H1 (cell line): ENCODE measurements around the gene USP49.

Experiments used
- CTCF ChIP-seq, 3 experiments: IDR thresholded peaks; 1 replicate in 2 of 3; 2 replicates in 1 of 3; pipeline versions ENCODE4 v1.5.1 to v1.6.1; 2011; ENCODE audit warnings: low read length in 3 of 3, mild to moderate bottlenecking in 3 of 3, inconsistent platforms in 2 of 3, low read depth in 1 of 3, moderate library complexity in 1 of 3; ENCODE audit not compliant: insufficient read depth in 1 of 3; ENCODE audit errors: control extremely low read depth in 1 of 3
- EP300 ChIP-seq, 2 experiments: IDR thresholded peaks; 1 replicate in 1 of 2; 2 replicates in 1 of 2; pipeline ENCODE4 v1.6.1; 2011 to 2012; ENCODE audit warnings: low read depth in 2 of 2, low read length in 2 of 2, mild to moderate bottlenecking in 2 of 2, borderline replicate concordance in 1 of 2, inconsistent platforms in 1 of 2, moderate library complexity in 1 of 2
- GABPA ChIP-seq: IDR thresholded peaks from 2 replicates; pipeline ENCODE4 v1.6.1; 2011; ENCODE audit warnings: mild to moderate bottlenecking, low read length, moderate library complexity, borderline replicate concordance; ENCODE audit not compliant: insufficient read depth
- NRF1 ChIP-seq: IDR thresholded peaks from 2 replicates; pipeline ENCODE4 v1.6.1; 2011; ENCODE audit warnings: mild to moderate bottlenecking, low read depth, low read length, improper control_type of control experiment
- POLR2A ChIP-seq, 2 experiments: IDR thresholded peaks; 1 replicate in 1 of 2; 2 replicates in 1 of 2; pipeline ENCODE4 v1.6.1; 2011; ENCODE audit warnings: low read depth in 2 of 2, low read length in 2 of 2, mild to moderate bottlenecking in 2 of 2; ENCODE audit errors: control extremely low read depth in 1 of 2
- POLR2AphosphoS5 ChIP-seq: IDR thresholded peaks from 2 replicates; pipeline ENCODE4 v1.6.1; 2011; ENCODE audit warnings: low read depth, low read length
- RAD21 ChIP-seq, 2 experiments: IDR thresholded peaks in 1 of 2; conservative IDR thresholded peaks in 1 of 2; 2 replicates each; pipeline ENCODE4 v1.6.1; 2011; ENCODE audit warnings: low read depth in 2 of 2, low read length in 2 of 2, improper control_type of control experiment in 1 of 2, inconsistent platforms in 1 of 2, mild to moderate bottlenecking in 1 of 2, moderate library complexity in 1 of 2
- SUZ12 ChIP-seq: fragments of 200-600 bp; sonication (generic); IDR thresholded peaks from 2 replicates; pipeline ENCODE4 v1.6.1; 2012; ENCODE audit warnings: mild to moderate bottlenecking, inconsistent platforms, low read length, moderate library complexity, mixed read lengths
- YY1 ChIP-seq: IDR thresholded peaks from 2 replicates; pipeline ENCODE4 v1.6.1; 2011; ENCODE audit warnings: low read depth, mild to moderate bottlenecking, low read length

GRCh38 chr6:41783106-41783780 lies 111.9 kb downstream of the USP49 start:
- TF ChIP-seq CTCF (IDR thresholded peaks at IDR 0.05; ENCODE audit: control extremely low read depth in 1 of 3, insufficient read depth in 1 of 3, low read depth in 1 of 3, low read length in 3 of 3), result no peak
- no peak for TF ChIP-seq EP300 (IDR thresholded peaks at IDR 0.05; ENCODE audit: borderline replicate concordance in 1 of 2, low read depth in 2 of 2, low read length in 2 of 2)
- no peak for TF ChIP-seq SUZ12
- TF ChIP-seq NRF1, result no peak
- no peak for TF ChIP-seq POLR2A (IDR thresholded peaks at IDR 0.05; ENCODE audit: control extremely low read depth in 1 of 2, low read depth in 2 of 2, low read length in 2 of 2)
- TF ChIP-seq YY1, result no peak
- no peak for TF ChIP-seq GABPA
- no peak for TF ChIP-seq RAD21 (IDR thresholded peaks at IDR 0.05 in 1 of 2, conservative IDR thresholded peaks at IDR 0.05 in 1 of 2; ENCODE audit: low read depth in 2 of 2, low read length in 2 of 2)
- TF ChIP-seq POLR2AphosphoS5, result no peak
